ENCODE results near the gene SEZ6. TPM values are rescaled to one million over a fixed set of nuclear protein-coding genes. Genes with fewer than 3 reads are reported as not detected.

SEZ6 gene
- total and polyA plus RNA-seq, 2 donors from 2014 or later = not detected

GRCh38 chr17:28957992-28958355 lies 47.9 kb downstream of the SEZ6 start:
- FAIRE-seq = no peak
- Histone ChIP-seq H3K9ac (ENCODE audit: low read length in 3 of 3) (no peak overlapping the region), H3K9me3 (ENCODE audit: control insufficient read depth in 2 of 3, insufficient read depth in 1 of 3, low read length in 3 of 3) (no peaks in the 10 kb centered on the region), H3K4me1 (ENCODE audit: control insufficient read depth in 2 of 3, insufficient read depth in 2 of 3, low read depth in 1 of 3, low read length in 3 of 3) (peaks cover 0 to 7% (median 3%) of the 10 kb centered on the region in 3 donors), H3K4me3 (ENCODE audit: low read length in 3 of 3) (no peak overlapping the region), H3K27me3 (ENCODE audit: control insufficient read depth, insufficient read depth, low read length) (no peaks in the 10 kb centered on the region), H3K27ac (ENCODE audit: low read depth in 2 of 2, low read length in 2 of 2) (no peak overlapping the region), H3K36me3 (ENCODE audit: control insufficient read depth in 2 of 3, insufficient read depth in 3 of 3, low read length in 3 of 3) (no peaks in the 10 kb centered on the region)
- DNase-seq = no peak
- TF ChIP-seq, protein P1, sequence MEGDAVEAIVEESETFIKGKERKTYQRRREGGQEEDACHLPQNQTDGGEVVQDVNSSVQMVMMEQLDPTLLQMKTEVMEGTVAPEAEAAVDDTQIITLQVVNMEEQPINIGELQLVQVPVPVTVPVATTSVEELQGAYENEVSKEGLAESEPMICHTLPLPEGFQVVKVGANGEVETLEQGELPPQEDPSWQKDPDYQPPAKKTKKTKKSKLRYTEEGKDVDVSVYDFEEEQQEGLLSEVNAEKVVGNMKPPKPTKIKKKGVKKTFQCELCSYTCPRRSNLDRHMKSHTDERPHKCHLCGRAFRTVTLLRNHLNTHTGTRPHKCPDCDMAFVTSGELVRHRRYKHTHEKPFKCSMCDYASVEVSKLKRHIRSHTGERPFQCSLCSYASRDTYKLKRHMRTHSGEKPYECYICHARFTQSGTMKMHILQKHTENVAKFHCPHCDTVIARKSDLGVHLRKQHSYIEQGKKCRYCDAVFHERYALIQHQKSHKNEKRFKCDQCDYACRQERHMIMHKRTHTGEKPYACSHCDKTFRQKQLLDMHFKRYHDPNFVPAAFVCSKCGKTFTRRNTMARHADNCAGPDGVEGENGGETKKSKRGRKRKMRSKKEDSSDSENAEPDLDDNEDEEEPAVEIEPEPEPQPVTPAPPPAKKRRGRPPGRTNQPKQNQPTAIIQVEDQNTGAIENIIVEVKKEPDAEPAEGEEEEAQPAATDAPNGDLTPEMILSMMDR (IDR thresholded peaks at IDR 0.05; ENCODE audit: borderline replicate concordance, extremely low read depth, insufficient read depth) = no peak
- intact Hi-C loops (cut with DNase I) = loop anchor here (5.0 kb wide), 1 partner anchor 159 kb away; no protein-coding TSS in a partner anchor

DNA sequence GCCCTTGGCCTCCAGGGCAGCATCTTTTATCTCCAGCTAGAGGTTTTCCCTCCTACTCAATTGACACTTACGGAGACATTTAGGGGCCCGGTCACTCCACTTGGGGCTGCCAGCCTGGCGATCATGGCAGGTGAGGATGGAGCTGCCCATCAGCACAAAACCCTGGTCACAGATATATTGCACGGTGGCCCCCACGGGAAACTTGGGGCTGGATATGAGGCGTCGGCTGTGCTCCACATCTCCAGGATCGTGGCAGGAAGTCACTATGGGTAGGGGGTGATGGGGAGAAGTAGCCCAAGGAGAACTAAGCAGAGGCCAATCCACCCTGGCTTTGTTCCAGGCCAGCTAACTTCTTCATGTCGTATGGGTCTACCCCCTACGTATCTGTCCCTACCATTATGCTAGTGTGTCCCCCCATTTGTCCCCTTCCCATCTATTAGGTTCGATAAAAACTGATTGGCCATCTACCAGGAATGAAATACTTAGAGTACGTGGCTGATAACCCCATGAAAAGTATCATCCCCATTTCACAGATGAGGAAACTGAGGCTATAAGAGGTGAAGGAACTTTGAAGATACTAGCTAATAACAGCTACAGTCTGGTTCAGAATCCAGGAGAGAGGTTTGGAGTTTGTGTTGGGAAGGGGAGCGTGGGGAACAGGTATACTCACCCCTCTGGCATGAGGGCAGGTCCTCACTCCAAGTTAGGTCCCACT lies 48.4 kb downstream of the SEZ6 start:
- intact Hi-C loops (cut with DNase I) = loop anchor here (5.0 kb wide), 1 partner anchor 160 kb away; no protein-coding TSS in a partner anchor
- DNase-seq = no peak
- TF ChIP-seq, protein P1 (IDR thresholded peaks at IDR 0.05; ENCODE audit: borderline replicate concordance, extremely low read depth, insufficient read depth) = no peak
- Histone ChIP-seq H3K27ac (ENCODE audit: low read depth in 2 of 2, low read length in 2 of 2) (no peak overlapping the region), H3K36me3 (ENCODE audit: control insufficient read depth in 2 of 3, insufficient read depth in 3 of 3, low read length in 3 of 3) (no peaks in the 10 kb centered on the region), H3K9me3 (ENCODE audit: control insufficient read depth in 2 of 3, insufficient read depth in 1 of 3, low read length in 3 of 3) (no peaks in the 10 kb centered on the region), H3K9ac (ENCODE audit: low read length in 3 of 3) (no peak overlapping the region), H3K4me1 (ENCODE audit: control insufficient read depth in 2 of 3, insufficient read depth in 2 of 3, low read depth in 1 of 3, low read length in 3 of 3) (peaks cover 0 to 8% (median 8%) of the 10 kb centered on the region in 3 donors), H3K4me3 (ENCODE audit: low read length in 3 of 3) (no peak overlapping the region), H3K27me3 (ENCODE audit: control insufficient read depth, insufficient read depth, low read length) (no peaks in the 10 kb centered on the region)
- FAIRE-seq = no peak

GRCh38 chr17:28956861-28957260 lies 49.0 kb downstream of the SEZ6 start:
- no peak for DNase-seq
- Histone ChIP-seq H3K4me3 (ENCODE audit: low read length in 3 of 3) (no peak overlapping the region), H3K36me3 (ENCODE audit: control insufficient read depth in 2 of 3, insufficient read depth in 3 of 3, low read length in 3 of 3) (no peaks in the 10 kb centered on the region), H3K9me3 (ENCODE audit: control insufficient read depth in 2 of 3, insufficient read depth in 1 of 3, low read length in 3 of 3) (no peaks in the 10 kb centered on the region), H3K9ac (ENCODE audit: low read length in 3 of 3) (no peak overlapping the region), H3K27ac (ENCODE audit: low read depth in 2 of 2, low read length in 2 of 2) (no peak overlapping the region), H3K4me1 (ENCODE audit: control insufficient read depth in 2 of 3, insufficient read depth in 2 of 3, low read depth in 1 of 3, low read length in 3 of 3) (peaks cover 0 to 8% (median 8%) of the 10 kb centered on the region in 3 donors), H3K27me3 (ENCODE audit: control insufficient read depth, insufficient read depth, low read length) (no peaks in the 10 kb centered on the region)
- FAIRE-seq = no peak
- intact Hi-C loops (cut with DNase I) = loop anchor here (5.0 kb wide), 1 partner anchor 160 kb away; no protein-coding TSS in a partner anchor
- TF ChIP-seq, protein P1 (IDR thresholded peaks at IDR 0.05; ENCODE audit: borderline replicate concordance, extremely low read depth, insufficient read depth) = no peak
